Gastrocnemius medialis (tissue), 4 donors: ENCODE measurements around the gene ZFC3H1.

Source experiments
- POLR2A ChIP-seq, 2 donors: fragments of 450-650 bp; IDR thresholded peaks; one replicate each; pipeline ENCODE4 v1.6.1; 2017; ENCODE audit warnings: antibody characterized with exemption in 2 of 2, mild to moderate bottlenecking in 2 of 2, moderate library complexity in 2 of 2
- TF ChIP-seq, protein P1 (sequence below), 5 experiments: fragments of 450-650 bp in 3 of 5; fragments of 200-600 bp in 2 of 5; sonication (generic) in 2 of 5; IDR thresholded peaks in 4 of 5; conservative IDR thresholded peaks in 1 of 5; 1 replicate in 4 of 5; 2 replicates in 1 of 5; pipeline ENCODE4 v1.5.1; 2016 to 2019; ENCODE audit warnings: antibody characterized with exemption in 5 of 5, mild to moderate bottlenecking in 3 of 5, moderate library complexity in 3 of 5

DNA sequence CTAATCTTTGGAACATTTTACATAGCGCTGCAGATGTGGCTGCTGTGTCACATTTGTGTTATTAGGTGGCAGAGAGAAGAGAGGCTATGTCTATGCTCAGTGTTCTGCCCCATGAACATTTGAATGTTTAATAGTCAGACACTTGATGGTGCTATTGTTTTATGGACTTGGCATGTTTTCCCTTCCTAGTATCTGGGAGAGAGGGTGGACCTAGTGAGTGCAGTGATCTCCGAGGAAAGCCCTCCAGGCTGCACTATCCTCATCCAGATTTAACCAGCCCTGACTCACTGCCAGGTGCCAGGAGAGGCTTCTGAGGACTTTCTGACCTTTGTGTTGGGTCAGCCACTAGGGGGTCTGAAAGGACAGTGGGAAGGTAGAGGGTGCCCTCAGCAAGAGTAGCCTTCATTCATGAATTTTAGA is 24.3 kb downstream of the ZFC3H1 start:
- no peak for TF ChIP-seq POLR2A (IDR thresholded peaks at IDR 0.05)
- TF ChIP-seq, protein P1, sequence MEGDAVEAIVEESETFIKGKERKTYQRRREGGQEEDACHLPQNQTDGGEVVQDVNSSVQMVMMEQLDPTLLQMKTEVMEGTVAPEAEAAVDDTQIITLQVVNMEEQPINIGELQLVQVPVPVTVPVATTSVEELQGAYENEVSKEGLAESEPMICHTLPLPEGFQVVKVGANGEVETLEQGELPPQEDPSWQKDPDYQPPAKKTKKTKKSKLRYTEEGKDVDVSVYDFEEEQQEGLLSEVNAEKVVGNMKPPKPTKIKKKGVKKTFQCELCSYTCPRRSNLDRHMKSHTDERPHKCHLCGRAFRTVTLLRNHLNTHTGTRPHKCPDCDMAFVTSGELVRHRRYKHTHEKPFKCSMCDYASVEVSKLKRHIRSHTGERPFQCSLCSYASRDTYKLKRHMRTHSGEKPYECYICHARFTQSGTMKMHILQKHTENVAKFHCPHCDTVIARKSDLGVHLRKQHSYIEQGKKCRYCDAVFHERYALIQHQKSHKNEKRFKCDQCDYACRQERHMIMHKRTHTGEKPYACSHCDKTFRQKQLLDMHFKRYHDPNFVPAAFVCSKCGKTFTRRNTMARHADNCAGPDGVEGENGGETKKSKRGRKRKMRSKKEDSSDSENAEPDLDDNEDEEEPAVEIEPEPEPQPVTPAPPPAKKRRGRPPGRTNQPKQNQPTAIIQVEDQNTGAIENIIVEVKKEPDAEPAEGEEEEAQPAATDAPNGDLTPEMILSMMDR (IDR thresholded peaks at IDR 0.05 in 4 of 5, conservative IDR thresholded peaks at IDR 0.05 in 1 of 5) = no peak
